ENCODE measurements around the gene ELOVL3. TPM values are rescaled to one million over a fixed set of nuclear protein-coding genes. Genes with fewer than 3 reads are reported as not detected.
"Not testable (repeated sequence)": the region's sequence is repeated elsewhere in the genome, so short reads cannot be mapped to it uniquely, and the experiment has no call there.

The ELOVL3 gene
- total and polyA plus RNA-seq, 2 of the 4 experiments (the other 2 are of a cell fraction): 0.09 to 0.36 TPM

DNA sequence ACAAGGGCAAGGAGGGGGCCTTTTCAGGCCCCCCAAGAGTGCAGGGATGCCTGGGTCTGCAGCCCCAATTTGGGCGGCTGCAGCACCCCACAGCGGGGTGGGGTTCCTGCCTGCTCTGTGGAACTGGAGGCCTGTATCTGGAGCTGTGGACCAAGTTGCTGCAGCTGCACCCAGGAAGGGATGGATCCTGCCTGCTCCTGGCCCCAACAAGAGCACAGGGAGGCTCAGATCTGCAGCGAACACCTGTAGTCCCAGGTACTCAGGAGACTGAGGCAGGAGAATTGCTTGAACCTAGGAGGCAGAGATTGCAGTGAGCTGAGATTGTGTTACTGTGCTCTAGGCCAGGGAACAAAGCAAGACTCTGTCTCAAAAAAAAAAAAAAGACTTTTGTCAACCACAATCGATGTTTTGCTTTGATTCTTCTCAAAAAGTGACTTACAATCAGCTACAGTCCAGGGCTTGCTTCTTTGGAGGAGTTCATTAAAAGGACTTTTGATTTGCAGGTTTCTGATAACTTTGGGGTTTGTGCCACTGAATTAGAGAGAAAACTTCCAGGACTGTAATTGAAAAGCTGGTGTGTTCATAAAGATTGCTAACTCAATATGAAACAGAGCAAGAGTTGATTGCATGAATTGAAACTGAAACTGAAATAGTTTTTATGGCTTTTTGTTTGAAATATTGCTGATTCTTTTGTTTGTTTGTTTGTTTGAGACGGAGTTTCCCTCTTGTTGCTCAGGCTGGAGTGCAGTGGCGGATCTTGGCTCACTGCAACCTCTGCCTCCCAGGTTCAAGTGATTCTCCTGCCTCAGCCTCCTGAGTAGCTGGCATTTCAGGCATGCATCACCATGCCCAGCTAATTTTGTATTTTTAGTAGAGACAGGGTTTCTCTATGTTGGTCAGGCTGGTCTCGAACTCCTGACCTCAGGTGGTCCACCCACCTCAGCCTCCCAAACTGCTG, 36.9 kb upstream of the ELOVL3 start:
- ChIA-PET POLR2A (ENCODE audit: unreplicated experiment) (interaction anchor here (0.6 to 0.7 kb wide), 2 partner anchors 20 to 231 kb away, joined by 3 to 7 read pairs; no protein-coding TSS in a partner anchor), CTCF (interaction anchor here (0.6 to 1.3 kb wide), 3 partner anchors 20 to 192 kb away, joined by 3 to 4 read pairs (median 4); no protein-coding TSS in a partner anchor)

More for the DNA sequence above, 36.9 kb upstream of the ELOVL3 start:
- BruUV-seq (replicated peaks); ATAC-seq (ENCODE audit: low read depth); H3K14ac ChIP-seq (replicated peaks; ENCODE audit: low read depth, low read length); H2AK9ac ChIP-seq (replicated peaks; ENCODE audit: low read depth, low read length, poor library complexity); H4K91ac ChIP-seq (ENCODE audit: insufficient read depth, low read depth, low read length); H3K4me1 ChIP-seq (ENCODE audit: control insufficient read depth, insufficient read depth, low read length); H3K4me3 ChIP-seq (ENCODE audit: insufficient read depth, low read depth, low read length); dilution Hi-C loops (cut with HindIII; ENCODE audit: low sequenced_read_pairs, unreplicated experiment); H2BK15ac ChIP-seq (ENCODE audit: low read depth, low read length); H3K56ac ChIP-seq (ENCODE audit: extremely low read depth, insufficient read depth, low read length); H4K20me1 ChIP-seq (ENCODE audit: insufficient read depth, low read length); H3K23ac ChIP-seq (ENCODE audit: low read depth, low read length); H2BK20ac ChIP-seq (ENCODE audit: low read depth, low read length); H2BK120ac ChIP-seq (ENCODE audit: low read depth, low read length); H3K4ac ChIP-seq (ENCODE audit: low read depth, low read length); H3K18ac ChIP-seq (ENCODE audit: low read depth, low read length); H2AK5ac ChIP-seq (ENCODE audit: low read depth, low read length); DNase-seq; H3K27ac ChIP-seq (ENCODE audit: insufficient read depth, low read length); H3K36me3 ChIP-seq (ENCODE audit: control insufficient read depth, insufficient read depth, low read length); H4K5ac ChIP-seq (ENCODE audit: low read depth, low read length); H3K79me1 ChIP-seq (ENCODE audit: low read depth in 1 of 2, low read length in 2 of 2); H3K27me3 ChIP-seq (ENCODE audit: control insufficient read depth, insufficient read depth, low read length); H3K4me2 ChIP-seq (ENCODE audit: low read depth, low read length); H4K8ac ChIP-seq (ENCODE audit: low read depth in 2 of 2, low read length in 2 of 2); in situ Hi-C loops (cut with MboI; ENCODE audit: low sequenced_read_pairs); H2AFZ ChIP-seq (replicated peaks; ENCODE audit: low read length, poor library complexity); H3K9me1 ChIP-seq (ENCODE audit: insufficient read depth, low read length); H2BK5ac ChIP-seq (ENCODE audit: low read depth, low read length, poor library complexity, severe bottlenecking); H3K9ac ChIP-seq (ENCODE audit: low read depth, low read length): not testable (repeated sequence)
- intact Hi-C loops (cut with micrococcal nuclease): loop anchor here (5.0 kb wide), 1 partner anchor 33 kb away; no protein-coding TSS in a partner anchor
- H3K9me3 ChIP-seq (ENCODE audit: control insufficient read depth, insufficient read depth, low read length): peaks cover 16% of the 10 kb centered on the region
- 59% methylated on average over 3 of the region's 7 CpGs; no CpG with 5 or more reads in 1 of the 2 experiments for WGBS, 2 experiments (ENCODE audit: extremely low coverage in 2 of 2, insufficient read length in 1 of 2)

Measured in IMR-90 (cell line).